ENCODE results near the gene GNL3.

Gene GNL3

GRCh38 chr3:52649461-52650210 is 36.2 kb upstream of the GNL3 start:
- Histone ChIP-seq H3K9ac (ENCODE audit: low read length) (no peak overlapping the region), H4K20me1 (ENCODE audit: insufficient read depth, low read length) (no peaks in the 10 kb centered on the region), H3K27ac (ENCODE audit: low read depth, low read length, poor library complexity, severe bottlenecking) (no peak overlapping the region), H3K4me2 (ENCODE audit: low read length) (no peak overlapping the region), H3K27me3 (ENCODE audit: insufficient read depth, low read length) (no peaks in the 10 kb centered on the region), H3K36me3 (ENCODE audit: insufficient read depth, low read length) (peaks cover 86% of the 10 kb centered on the region), H3K9me2 (ENCODE audit: low read depth, low read length) (no peaks in the 10 kb centered on the region), H3F3A (ENCODE audit: insufficient read depth, low read length) (no peaks in the 10 kb centered on the region), H3K4me1 (ENCODE audit: insufficient read depth, low read length, severe bottlenecking) (no peaks in the 10 kb centered on the region), H3K9me3 (ENCODE audit: low read length) (no peaks in the 10 kb centered on the region), H3K4me3 (ENCODE audit: low read depth, low read length, poor library complexity, severe bottlenecking) (no peak overlapping the region), H2AFZ (ENCODE audit: low read length) (no peak overlapping the region), H3K79me2 (ENCODE audit: insufficient read depth, low read length) (no peaks in the 10 kb centered on the region)
- TF ChIP-seq EZH2 (IDR thresholded peaks at IDR 0.05; ENCODE audit: borderline replicate concordance, low read length) (no peak), CTCF (IDR thresholded peaks at IDR 0.05; ENCODE audit: low read length) (no peak)

- Histone ChIP-seq H3F3A (ENCODE audit: insufficient read depth, low read length) (no peaks in the 10 kb centered on the region), H2AFZ (ENCODE audit: low read length) (no peak overlapping the region), H3K9me3 (ENCODE audit: low read length) (no peaks in the 10 kb centered on the region), H3K4me1 (ENCODE audit: insufficient read depth, low read length, severe bottlenecking) (no peaks in the 10 kb centered on the region), H3K9ac (ENCODE audit: low read length) (no peak overlapping the region), H3K4me2 (ENCODE audit: low read length) (no peak overlapping the region), H3K27ac (ENCODE audit: low read depth, low read length, poor library complexity, severe bottlenecking) (no peak overlapping the region), H3K36me3 (ENCODE audit: insufficient read depth, low read length) (peaks cover 86% of the 10 kb centered on the region), H3K9me2 (ENCODE audit: low read depth, low read length) (no peaks in the 10 kb centered on the region), H3K27me3 (ENCODE audit: insufficient read depth, low read length) (no peaks in the 10 kb centered on the region), H4K20me1 (ENCODE audit: insufficient read depth, low read length) (no peaks in the 10 kb centered on the region), H3K79me2 (ENCODE audit: insufficient read depth, low read length) (no peaks in the 10 kb centered on the region), H3K4me3 (ENCODE audit: low read depth, low read length, poor library complexity, severe bottlenecking) (no peak overlapping the region)
- TF ChIP-seq CTCF (IDR thresholded peaks at IDR 0.05; ENCODE audit: low read length) (no peak), EZH2 (IDR thresholded peaks at IDR 0.05; ENCODE audit: borderline replicate concordance, low read length) (no peak)
These were observed 35.4 kb upstream of the GNL3 start for GRCh38 chr3:52650439-52650838.

GRCh38 chr3:52651592-52651991 is 34.2 kb upstream of the GNL3 start:
- no peaks in the 10 kb centered on the region for H3K27me3 ChIP-seq (ENCODE audit: insufficient read depth, low read length)
- H3K4me1 ChIP-seq (ENCODE audit: insufficient read depth, low read length, severe bottlenecking): no peaks in the 10 kb centered on the region
- no peak overlapping the region for H3K27ac ChIP-seq (ENCODE audit: low read depth, low read length, poor library complexity, severe bottlenecking)
- no peaks in the 10 kb centered on the region for H3K9me3 ChIP-seq (ENCODE audit: low read length)
- H3K4me2 ChIP-seq (ENCODE audit: low read length): no peak overlapping the region
- TF ChIP-seq CTCF (IDR thresholded peaks at IDR 0.05; ENCODE audit: low read length) (no peak), EZH2 (IDR thresholded peaks at IDR 0.05; ENCODE audit: borderline replicate concordance, low read length) (no peak)
- no peak overlapping the region for H3K9ac ChIP-seq (ENCODE audit: low read length)
- no peak overlapping the region for H2AFZ ChIP-seq (ENCODE audit: low read length)
- no peaks in the 10 kb centered on the region for H3F3A ChIP-seq (ENCODE audit: insufficient read depth, low read length)
- no peaks in the 10 kb centered on the region for H3K9me2 ChIP-seq (ENCODE audit: low read depth, low read length)
- no peaks in the 10 kb centered on the region for H4K20me1 ChIP-seq (ENCODE audit: insufficient read depth, low read length)
- no peak overlapping the region for H3K4me3 ChIP-seq (ENCODE audit: low read depth, low read length, poor library complexity, severe bottlenecking)
- H3K36me3 ChIP-seq (ENCODE audit: insufficient read depth, low read length): peaks cover 84% of the 10 kb centered on the region
- no peaks in the 10 kb centered on the region for H3K79me2 ChIP-seq (ENCODE audit: insufficient read depth, low read length)
